Occipital lobe (tissue), 2 donors: ENCODE measurements around the gene SIGLEC6. TPM values are rescaled to one million over a fixed set of nuclear protein-coding genes. Genes with fewer than 3 reads are reported as not detected.

ENCODE experiments used
- DNase-seq: peaks from one replicate; lab custom pipeline; 2025; lab: John Stamatoyannopoulos, UW
- total RNA-seq: library from RNA; depleted of rRNA; stranded (reverse); fragments of >200 nt; gene quantifications from one replicate; pipeline ENCODE4 v1.2.3, GENCODE V29; 2014

SIGLEC6 gene
- total RNA-seq, 1 donor from 2014 or later: not detected

DNA sequence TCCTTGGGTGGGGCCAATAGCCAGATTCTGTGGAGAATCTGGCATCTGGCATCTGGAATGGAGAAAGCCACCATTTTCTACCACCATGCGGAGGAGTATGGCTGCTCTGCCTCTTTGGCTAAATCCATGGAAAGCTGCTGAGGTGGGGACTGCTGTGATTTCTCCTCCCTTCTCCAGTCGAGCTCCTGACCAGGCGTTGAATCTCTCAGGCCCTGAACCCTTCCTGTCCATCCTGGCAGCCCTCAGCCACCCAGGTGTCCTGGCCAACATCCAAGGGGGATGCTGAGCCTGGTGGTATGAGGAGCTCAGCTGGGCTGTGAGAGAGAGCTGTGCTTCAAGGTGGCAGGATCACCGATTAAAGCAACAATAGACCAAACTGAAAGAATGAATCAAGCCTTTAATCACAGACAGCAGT is 17.4 kb upstream of the SIGLEC6 start:
- DNase-seq: no peak

DNA sequence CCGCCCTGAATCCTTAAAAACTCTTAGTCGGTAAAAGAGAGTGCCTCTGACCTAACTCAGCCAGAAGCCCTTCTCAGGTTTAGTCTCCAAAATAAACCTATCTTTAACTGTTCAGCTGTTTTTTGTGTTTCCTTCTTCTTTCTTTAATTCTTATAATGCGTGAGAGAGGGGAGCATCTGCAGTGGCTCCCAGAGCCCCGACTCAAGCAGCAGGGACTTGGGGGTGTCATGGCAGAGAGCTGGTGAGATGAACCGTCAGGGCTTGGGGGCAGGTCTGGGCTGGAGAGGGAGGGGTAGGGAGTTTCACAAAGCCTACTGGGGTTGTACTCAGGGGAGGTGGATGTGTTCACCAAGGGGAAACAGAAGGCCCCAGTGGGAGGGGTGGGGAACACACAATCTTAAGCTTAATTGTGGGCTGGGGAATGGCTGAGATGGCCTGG is 16.8 kb upstream of the SIGLEC6 start:
- DNase-seq: no peak

DNA sequence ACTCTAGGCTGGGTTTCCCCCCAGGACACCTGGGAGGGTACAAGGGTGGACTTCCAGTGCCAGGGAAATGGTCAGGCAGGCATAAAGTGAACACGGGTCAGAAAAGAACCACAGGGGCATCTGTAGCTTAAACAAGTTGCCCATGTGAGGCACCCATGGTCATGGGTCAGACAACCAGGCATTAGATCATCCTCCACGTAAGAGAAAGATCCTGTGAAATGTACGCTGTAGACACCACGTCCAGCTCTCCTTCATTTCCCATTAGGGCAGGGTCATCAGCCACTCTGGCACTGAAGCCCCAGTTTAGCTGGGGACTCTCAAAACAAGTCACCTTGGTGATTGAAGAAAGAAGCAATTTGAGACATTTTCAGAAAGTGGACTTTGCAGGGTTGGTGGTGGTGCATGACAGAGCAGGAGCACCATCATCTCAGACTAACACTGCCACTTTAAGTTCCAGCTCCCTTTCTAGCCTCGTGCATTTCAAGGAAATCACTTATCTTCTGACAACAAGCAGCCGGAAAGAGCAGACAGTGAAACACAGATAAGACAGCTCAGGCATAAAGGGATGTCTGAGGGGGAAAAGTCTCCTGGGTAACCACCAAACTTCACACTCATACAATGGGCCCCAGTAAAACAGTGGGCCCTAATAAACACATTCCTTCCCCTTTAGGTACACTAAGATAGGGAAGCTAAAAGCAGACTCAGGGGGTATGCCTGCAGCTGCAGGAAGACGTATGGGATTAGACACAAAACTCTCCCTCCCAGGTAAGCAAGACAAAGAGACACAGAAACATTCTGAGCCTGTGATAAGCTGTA is 16.1 kb upstream of the SIGLEC6 start:
- DNase-seq: no peak

DNA sequence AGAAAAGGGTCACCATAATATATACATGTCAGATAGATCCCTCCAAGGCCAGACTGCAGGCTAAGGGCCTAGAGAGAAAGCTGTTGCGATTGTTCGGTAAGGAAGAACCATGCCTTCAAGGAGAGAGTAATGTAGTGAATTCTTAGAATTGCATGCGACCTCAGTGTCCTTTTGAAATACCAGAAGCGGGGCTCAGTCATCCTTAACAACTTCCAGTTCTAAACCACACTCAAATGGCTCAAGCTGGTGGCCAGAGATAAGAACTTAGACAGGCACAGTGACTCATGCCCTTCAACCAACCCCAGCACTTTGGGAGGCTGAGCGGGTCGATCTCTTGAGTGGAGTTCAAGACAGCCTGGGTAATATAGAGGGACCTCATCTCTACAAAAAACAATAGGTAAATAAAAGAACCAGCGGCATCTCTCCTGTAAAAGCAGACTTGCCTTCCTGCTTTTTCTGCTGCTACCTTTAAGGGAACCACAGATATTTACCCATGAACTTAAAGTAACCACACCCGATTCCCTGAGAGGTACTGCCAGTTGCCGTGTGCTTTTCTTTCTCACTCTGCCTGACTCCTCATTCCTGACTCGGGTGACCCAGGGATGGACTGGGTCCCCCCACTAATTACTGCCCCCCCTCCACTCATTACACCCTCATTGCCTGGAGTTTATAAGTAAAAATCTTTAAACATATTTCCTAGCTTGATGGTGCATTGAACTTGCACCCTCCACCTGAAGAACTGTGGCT is 15.4 kb upstream of the SIGLEC6 start:
- DNase-seq: no peak

DNA sequence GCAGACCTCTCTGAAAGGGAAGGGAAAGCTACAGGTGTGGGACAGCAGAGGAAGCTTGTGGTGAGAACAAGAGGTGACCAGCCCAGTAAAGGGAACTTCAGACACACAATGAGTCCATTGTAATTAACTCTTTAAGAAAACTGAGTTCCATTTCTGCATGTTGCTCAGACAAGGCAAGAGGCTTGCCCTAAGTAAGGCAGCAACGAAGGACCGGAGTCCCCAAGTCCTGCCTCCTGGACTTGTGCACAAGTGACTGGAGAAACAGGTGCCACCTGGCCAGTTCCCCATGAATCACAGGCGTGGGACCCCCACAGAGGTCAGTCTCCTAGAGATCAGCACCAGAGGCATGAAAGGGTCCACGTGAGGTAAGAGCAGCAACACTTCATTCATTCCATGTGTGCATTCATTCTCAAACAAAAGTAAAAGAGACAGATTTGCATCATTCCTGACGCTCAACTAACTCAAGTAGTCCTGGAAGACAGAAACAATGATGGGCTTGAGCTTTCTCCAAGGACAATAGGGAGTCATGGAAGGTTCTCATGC is 14.7 kb upstream of the SIGLEC6 start:
- DNase-seq: no peak

DNA sequence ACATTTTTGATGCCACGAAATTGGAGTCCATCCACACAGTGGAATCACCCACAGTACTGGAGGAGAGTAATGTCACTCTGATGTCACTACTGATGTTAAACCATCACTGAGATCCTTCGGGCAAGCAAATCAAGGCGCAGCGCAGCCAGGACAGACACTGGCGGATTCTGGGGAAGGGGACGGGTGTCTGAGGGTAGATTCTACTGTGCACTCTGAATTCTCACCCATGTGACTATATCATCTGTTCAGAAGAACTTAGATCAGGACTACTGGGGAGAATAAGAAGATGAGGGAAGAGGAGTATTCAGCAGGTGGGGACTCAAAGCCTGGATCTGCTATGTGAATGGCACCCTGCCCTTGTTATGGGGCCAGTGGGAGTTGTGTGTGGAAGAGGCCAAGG is 12.6 kb upstream of the SIGLEC6 start:
- DNase-seq: no peak

DNA sequence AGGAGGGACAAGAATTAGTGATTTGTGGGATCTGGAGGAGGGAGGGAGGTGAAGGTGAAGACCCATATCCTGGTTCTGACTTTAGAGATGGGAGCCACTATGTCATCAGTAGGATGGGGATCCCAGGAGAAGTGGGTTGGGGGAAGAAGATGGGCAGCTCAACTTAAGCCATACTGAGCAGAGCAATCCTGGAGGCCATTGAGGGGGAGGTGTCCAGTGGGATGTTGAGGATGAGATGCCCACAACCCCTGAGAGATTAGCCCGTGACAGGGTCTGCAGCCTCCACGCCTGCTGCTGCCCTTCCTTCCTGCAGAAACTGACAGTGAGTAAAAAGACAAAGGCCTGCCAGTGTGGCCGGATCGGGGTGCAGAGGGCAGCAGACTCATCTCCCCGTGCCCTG is 11.2 kb upstream of the SIGLEC6 start:
- DNase-seq: no peak

DNA sequence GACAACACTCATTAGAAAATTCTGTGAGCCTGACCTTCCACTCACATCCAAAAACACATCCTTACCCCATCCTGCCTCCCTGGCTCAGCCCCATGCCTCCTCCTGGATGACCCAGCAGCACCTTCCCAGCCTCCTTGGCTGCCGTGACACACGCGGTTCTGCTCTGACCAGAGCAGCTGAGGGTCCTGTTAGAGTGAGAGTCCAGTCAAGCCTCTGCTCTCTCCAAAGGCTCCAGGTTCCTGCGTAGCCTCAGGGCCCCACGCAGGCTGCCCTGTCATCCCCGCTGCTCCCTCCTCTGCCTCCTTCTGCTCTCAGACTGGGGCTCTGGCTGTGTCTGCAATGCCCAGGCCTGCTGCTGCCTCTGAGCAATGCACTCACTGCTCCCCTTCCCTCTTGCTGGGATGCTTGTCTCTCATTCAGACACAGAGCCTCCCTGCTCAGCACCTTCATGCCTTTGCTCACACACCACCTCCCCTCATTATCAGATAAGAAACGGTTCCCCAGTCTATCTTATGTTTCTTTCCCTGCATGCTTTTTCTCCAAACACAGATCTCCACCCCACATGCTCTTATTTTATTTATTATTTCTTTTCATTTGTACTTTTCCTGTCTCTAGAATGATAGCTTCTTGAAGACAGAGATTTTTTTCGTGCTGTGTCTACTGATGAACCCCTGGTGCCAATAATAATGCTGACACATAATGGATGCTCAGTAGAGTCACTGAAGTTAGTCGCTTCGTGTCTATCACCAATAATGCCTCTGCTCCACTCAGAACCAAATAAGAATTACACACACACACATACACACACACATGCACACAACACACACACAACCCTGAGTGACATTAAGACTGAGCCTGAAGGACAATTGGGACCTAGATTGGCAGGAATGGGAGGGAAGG is 10.2 kb upstream of the SIGLEC6 start:
- DNase-seq: no peak

DNA sequence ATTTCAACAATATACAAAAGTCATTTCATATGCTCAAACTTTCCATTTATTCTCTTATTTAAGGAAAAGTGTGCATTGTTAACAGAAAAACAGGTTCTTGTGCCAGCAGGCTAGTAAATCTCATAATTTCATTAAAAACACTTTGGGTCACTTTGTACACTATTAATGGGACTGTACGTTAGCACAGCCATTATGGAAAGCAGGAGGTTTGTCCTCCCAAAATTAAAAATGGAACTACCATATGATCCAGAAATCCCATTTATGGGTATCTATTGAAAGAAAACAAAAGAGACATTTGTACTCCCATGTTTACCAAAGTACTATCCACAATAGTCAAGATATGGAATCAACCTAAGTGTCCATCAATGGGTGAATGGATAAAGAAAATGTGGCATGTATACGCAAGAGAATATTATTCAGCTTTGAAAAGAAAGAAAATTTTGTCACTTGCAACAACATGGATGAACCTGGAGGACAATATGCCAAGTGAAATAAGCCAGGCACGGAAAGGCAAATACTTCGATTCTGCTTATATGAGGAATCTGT is 8.4 kb upstream of the SIGLEC6 start:
- DNase-seq: no peak

DNA sequence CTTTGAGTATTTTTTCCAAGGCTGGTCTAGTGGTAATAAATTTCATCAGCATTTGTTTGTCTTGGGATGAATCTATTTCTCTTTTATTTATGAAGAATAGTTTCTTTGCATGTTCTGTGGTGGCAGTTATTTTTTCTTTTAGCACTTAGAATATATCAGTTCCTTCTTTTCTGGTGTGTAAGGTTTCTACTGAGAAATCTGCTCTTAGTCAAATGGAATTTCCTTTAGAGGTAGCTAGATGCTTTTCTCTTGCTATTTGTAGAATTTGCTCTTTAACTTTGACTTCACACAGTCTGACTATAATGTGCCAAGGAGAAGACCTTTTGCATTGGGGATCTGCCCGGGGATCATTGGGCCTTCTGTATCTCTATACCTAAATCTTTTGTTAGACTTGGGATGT is 4.1 kb upstream of the SIGLEC6 start:
- no peak for DNase-seq

DNA sequence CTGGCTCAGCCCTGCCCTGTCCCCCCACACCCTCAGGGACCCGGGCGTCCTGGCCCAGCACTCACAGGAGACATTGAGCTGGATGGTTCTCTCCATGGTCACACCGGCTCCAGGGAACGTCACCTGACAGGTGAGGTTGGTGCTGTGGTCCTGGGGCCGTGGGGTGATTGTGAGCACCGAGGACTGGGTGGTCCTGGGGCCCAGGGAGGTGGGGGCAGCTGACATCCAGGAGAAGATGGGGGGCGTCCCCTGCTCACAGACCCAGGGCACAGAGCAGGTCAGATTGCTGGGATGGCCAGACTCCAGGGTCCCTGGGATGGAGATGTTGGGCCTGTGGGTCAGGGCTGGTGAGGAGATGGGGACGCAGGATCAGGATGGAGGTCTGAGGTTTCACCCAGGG is 854 bp downstream of the SIGLEC6 start:
- DNase-seq: no peak

DNA sequence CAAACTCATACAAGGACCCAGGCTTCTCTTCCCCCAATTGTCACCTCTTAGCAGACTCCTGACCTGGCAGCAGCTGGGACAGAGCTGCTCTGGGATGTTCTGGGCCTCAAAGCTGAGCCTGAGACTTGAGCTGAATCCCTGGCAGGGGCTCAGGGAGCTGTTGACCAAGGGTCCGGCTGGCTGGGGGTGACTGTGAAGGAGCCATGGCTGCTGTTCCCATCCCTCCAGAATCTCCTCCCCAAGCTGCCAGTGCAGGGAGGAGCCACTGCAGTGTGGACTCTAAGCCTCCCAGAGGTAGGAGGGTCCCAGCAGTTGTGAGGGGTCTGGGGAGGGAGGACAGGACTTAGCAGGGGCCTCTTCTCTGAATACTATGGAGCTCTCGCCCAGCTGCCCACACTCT is 2.2 kb downstream of the SIGLEC6 start:
- DNase-seq: no peak

DNA sequence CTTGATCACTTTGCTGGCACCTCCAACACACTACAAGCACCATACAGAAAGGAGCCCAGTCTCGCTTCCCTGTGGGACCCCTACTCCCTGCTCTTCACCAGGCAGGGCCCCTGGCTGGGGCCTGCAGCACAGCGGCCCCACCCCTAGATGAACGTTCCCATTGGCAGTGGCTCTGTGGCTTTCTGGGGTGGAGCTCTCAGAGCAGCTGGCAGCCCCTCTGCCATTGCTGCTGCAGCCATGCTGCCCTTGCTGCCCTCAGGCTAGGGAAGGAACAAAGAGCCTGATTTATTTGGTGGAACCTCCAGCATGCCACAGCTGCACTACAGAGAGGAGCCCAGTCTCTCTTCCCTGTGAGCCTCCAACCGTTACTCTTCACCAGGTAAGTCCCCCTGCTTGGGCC is 5.8 kb downstream of the SIGLEC6 start:
- DNase-seq: no peak

DNA sequence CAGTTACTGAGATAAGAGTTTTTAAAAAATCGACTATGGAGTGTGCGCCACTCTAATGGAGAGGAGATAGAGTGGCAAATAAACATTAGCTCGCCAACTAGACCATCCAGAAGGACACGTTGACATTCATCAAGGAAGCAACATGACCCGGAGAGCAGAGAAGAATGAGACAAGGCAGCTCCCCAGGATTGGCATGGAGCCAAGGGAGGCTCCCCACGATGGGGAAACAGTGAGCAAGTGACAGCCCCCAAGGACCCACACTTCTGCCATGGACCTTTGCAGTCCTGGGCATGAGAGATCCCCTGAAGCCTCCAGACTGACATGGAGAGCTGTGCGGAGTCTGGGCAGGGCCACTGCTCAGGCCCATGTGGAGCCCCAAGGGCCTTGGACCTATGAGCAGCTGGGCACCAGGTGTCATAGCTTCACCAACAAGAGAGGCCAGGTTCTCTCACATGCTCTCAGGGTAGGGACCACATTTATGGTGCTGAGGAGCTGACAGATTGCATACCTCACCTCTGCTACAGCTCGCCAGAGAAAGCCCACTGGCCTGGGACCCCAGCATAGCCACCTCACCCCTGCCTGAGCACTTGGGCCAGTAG is 6.7 kb downstream of the SIGLEC6 start:
- no peak for DNase-seq

DNA sequence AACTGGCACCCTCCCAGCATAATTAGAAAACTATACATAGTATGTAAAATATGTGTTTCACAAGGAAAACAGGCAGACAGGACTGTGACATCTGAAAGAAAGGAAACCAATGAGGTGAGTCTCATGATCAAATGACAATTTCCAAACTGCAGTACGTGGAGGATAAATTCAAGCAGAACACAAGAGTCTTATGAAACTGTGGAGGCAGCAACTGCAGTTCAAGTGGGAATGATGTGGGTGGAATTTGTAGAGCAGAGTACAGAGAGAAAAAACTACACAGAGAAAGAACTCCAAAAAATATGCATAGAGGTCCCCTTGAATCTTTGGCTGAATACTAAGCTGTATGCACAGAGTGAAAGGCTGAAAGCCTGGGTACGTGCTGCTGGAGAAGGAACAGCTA is 9.7 kb downstream of the SIGLEC6 start:
- DNase-seq: no peak

DNA sequence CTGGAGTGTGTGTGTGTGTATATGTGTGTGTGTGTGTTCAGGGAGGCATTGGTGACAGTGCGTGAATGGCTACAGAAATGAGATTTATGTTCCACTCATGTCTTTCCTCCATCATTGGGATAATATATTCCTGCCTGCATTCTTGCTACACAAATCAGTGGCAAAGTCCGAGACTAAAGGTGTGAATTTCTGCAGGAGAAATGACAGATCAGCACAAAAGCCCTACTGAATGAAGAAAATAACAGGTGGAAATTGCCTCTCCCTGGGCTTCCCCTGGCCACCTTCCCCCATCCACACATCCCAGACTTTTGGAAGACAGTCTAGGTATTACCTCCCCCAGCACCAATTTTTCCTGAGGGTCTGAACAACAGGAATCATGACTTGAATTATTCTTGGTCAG is 10.1 kb downstream of the SIGLEC6 start:
- no peak for DNase-seq

DNA sequence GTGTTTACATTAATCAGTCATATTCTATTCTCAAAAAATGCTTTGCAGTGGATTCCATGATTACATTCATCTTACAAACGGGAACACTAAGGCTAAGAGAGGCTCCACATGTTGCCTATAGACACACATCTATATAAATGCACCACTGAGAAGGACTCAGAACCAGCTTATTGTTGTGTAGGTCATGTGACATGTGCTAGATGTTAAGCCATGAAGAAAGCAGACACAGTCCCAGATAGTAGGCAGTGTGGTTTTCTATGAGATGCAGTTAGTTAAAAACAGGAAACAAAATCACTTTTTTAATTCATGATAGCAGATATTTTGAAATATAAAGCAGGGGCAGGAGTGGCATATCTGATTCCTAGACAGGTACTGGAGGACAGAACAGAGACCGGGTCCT is 10.7 kb downstream of the SIGLEC6 start:
- DNase-seq: no peak

DNA sequence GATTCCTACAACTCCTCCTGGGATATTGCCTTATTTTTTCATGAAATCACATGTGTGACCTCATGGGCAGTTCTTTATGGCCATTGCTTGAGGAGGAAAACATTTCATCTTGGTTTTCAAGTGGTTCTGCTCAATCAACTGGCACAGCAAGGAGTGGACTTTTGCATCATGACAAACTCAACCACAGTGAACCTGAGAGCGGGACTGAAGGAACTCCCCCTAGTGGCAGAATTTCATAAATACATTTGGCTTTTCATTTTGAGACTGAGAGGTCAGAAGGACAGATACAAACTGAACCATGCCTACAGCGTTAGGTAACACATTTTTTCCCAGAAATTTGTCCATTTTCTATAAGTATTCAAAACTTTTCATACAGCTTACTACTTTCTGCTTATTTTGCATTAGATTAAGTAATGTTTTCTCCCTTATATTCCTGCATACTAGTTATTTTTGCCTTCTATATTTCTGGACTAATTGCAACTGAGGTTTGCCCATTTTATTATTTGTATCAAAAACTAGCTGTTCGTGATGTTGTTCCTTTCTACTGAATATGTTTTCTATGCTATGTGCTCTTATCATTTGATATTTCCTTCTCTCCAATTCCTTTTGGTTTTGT is 16.5 kb downstream of the SIGLEC6 start:
- DNase-seq: no peak

DNA sequence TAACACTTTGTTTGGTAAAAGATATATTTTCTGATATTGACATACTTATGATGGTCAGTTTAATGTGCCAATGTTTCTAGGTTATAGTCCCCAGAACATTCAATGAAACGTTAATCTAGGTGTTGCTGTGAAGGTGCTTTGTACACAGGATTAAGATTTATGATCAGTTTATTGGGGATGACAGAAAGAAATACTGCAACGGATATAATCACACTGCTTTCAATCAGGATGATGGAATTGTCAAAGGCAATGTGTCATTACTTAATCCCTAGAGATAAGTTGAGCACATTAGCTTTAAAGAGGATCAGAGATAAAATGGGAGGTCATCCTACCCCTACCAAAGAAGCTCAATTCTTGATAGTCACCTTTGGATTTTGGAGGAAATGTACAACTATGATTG is 17.5 kb downstream of the SIGLEC6 start:
- no peak for DNase-seq

DNA sequence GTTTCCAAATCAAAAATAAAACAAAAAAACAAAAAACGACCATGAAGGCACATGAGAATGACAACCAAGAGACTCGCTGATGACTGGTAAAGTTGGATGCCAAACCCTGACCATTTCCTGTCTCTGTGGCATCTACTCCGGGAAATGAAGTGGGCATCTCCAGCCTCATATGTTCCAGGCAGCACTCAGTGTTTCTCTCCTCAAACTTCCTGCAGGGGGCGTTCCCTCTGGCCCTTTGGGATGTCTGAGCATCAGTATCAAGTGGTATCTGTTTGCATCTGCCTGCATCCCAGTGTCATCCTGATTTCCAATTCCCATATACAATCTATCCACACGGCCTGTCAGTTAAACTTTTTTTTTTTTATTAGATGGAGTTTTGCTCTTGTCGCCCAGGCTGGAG is 20.1 kb downstream of the SIGLEC6 start:
- DNase-seq: no peak
